ENCODE results near the gene POLR2E. TPM values are rescaled to one million over a fixed set of nuclear protein-coding genes. Genes with fewer than 3 reads are reported as not detected.

Gene POLR2E
- total and polyA plus RNA-seq, 2 of the 8 experiments (the other 6 are each of a cell fraction or from before 2014, with no cell fraction given) = 281 to 381 TPM

GRCh38 chr19:1125601-1126467 is 30.7 kb upstream of the POLR2E start:
- Histone ChIP-seq H3K9ac (replicated peaks in 1 of 4; ENCODE audit: extremely low read depth in 1 of 4, low read depth in 3 of 4, low read length in 3 of 4) (no peak overlapping the region), H4K8ac (ENCODE audit: extremely low read depth, insufficient read depth, low read length) (peak overlapping the region; percentile 35; the same call in 1 of the 2 replicates), H3K79me1 (ENCODE audit: low read depth, low read length) (peaks cover 8% of the 10 kb centered on the region), H2BK5ac (ENCODE audit: low read depth, low read length) (no peak overlapping the region; the same call in 1 of the 2 replicates), H4K91ac (replicated peaks; ENCODE audit: insufficient read length, low read length) (no peak overlapping the region), H3K27me3 (replicated peaks in 1 of 4; ENCODE audit: control insufficient read depth in 3 of 4, extremely low read depth in 1 of 4, insufficient read depth in 3 of 4, low read length in 3 of 4) (no peaks in the 10 kb centered on the region), H2BK12ac (ENCODE audit: low read depth, low read length) (no peak overlapping the region), H4K5ac (ENCODE audit: insufficient read length, low read depth, low read length) (no peak overlapping the region), H3K4me3 (ENCODE audit: extremely low read depth in 1 of 4, insufficient read depth in 2 of 4, low read depth in 3 of 4, low read length in 4 of 4) (no peak overlapping the region), H2BK20ac (ENCODE audit: low read length) (no peak overlapping the region), H3K36me3 (ENCODE audit: control insufficient read depth in 2 of 4, insufficient read depth in 4 of 4, low read length in 3 of 4) (peaks cover 2 to 34% (median 4%) of the 10 kb centered on the region in 4 experiments; a peak in 4 of 8 replicates), H3K27ac (ENCODE audit: low read depth, low read length) (no peak overlapping the region), H2AFZ (ENCODE audit: low read length) (no peak overlapping the region), H4K20me1 (replicated peaks in 1 of 2; ENCODE audit: control insufficient read depth in 1 of 2, insufficient read depth in 2 of 2, low read length in 2 of 2) (peaks cover 2 to 6% of the 10 kb centered on the region in 2 experiments), H3K4ac (replicated peaks; ENCODE audit: insufficient read length, low read depth, low read length) (no peak overlapping the region), H3K79me2 (ENCODE audit: control insufficient read depth in 1 of 2, insufficient read depth in 2 of 2, low read length in 2 of 2) (no peaks in the 10 kb centered on the region), H3K23me2 (ENCODE audit: low read depth, low read length) (no peaks in the 10 kb centered on the region), H3K56ac (replicated peaks; ENCODE audit: insufficient read length, low read depth, low read length) (no peak overlapping the region), H3K18ac (ENCODE audit: extremely low read depth, low read length) (no peak overlapping the region), H3K23ac (ENCODE audit: insufficient read length) (no peak overlapping the region), H2BK120ac (replicated peaks; ENCODE audit: low read depth, low read length) (no peak overlapping the region), H3K14ac (ENCODE audit: insufficient read length) (no peak overlapping the region), H2BK15ac (ENCODE audit: low read length) (no peak overlapping the region), H2AK5ac (ENCODE audit: low read depth, low read length) (no peak overlapping the region), H3K9me3 (ENCODE audit: insufficient read depth in 2 of 2, low read depth in 1 of 2, low read length in 1 of 2) (no peaks in the 10 kb centered on the region), H3K4me2 (ENCODE audit: insufficient read depth in 1 of 2, low read depth in 2 of 2, low read length in 2 of 2) (no peak overlapping the region), H3K4me1 (replicated peaks in 1 of 4; ENCODE audit: control insufficient read depth in 3 of 4, insufficient read depth in 4 of 4, low read length in 3 of 4) (peaks cover 0 to 4% (median 2%) of the 10 kb centered on the region in 4 experiments; a peak in 3 of 7 replicates)
- TF ChIP-seq HDAC6 (IDR thresholded peaks at IDR 0.05; ENCODE audit: low read depth, low read length) (no peak), RFX5 (IDR thresholded peaks at IDR 0.05; ENCODE audit: borderline replicate concordance, low read depth, low read length) (no peak), BCL11A (IDR thresholded peaks at IDR 0.05; ENCODE audit: low read depth in 2 of 2, low read length in 2 of 2) (no peak)
- FAIRE-seq (no peak), DNase-seq (ENCODE audit: low read depth in 1 of 2, low spot score in 2 of 2) (no peak)
- ChIA-PET POLR2A (ENCODE audit: partially characterized antibody) (interaction anchor here (0.7 kb wide), 1 partner anchor 32 kb away, joined by 3 read pairs; no protein-coding TSS in a partner anchor), CTCF (ENCODE audit: partially characterized antibody) (interaction anchor here (0.6 to 4.2 kb wide), 5 partner anchors 20 to 221 kb away, joined by 3 to 14 read pairs (median 4); no protein-coding TSS in a partner anchor)
- 93% methylated on average over 31 of the region's 33 CpGs; no CpG with 5 or more reads in 1 of the 2 experiments for WGBS, 2 experiments (ENCODE audit: extremely low coverage in 1 of 2, insufficient coverage in 1 of 2, insufficient read length in 1 of 2, insufficient replicate concordance in 2 of 2, low coverage in 1 of 2, low lambda C conversion rate in 2 of 2, missing lambda C conversion rate in 1 of 2)
